GM21825 (cell line): ENCODE data around the gene TSPAN13.

Experiments used
- ATAC-seq: cut with Tn5 transposase; IDR thresholded peaks from one replicate; pipeline ENCODE4 v1.9.1; 2021; ENCODE audit warnings: mild to moderate bottlenecking, moderate library complexity; ENCODE audit not compliant: unreplicated experiment

TSPAN13 gene

GRCh38 chr7:16753102-16753931 is at the start of gene TSPAN13:
Gene TSPAN13, plus strand, starts transcription at chr7:16753755. Its CDS starts 213 bp downstream, at chr7:16753968.
- ATAC-seq: peak; percentile 80

GRCh38 chr7:16708511-16708910 is 45.0 kb upstream of the TSPAN13 start:
- ATAC-seq: no peak

GRCh38 chr7:16708980-16709379 is 44.6 kb upstream of the TSPAN13 start:
- ATAC-seq: no peak

- no peak for ATAC-seq
Measured at GRCh38 chr7:16710651-16711050, 42.9 kb upstream of the TSPAN13 start.

GRCh38 chr7:16711730-16712129 is 41.8 kb upstream of the TSPAN13 start:
- ATAC-seq: no peak

GRCh38 chr7:16712916-16713315 is 40.6 kb upstream of the TSPAN13 start:
- ATAC-seq: no peak

GRCh38 chr7:16715928-16716327 is 37.6 kb upstream of the TSPAN13 start:
- ATAC-seq: no peak

GRCh38 chr7:16718111-16718656 is 35.4 kb upstream of the TSPAN13 start:
- no peak for ATAC-seq

- ATAC-seq: no peak
Measured at GRCh38 chr7:16719699-16720098, 33.9 kb upstream of the TSPAN13 start.

- ATAC-seq: no peak
Measured at GRCh38 chr7:16721541-16721940, 32.0 kb upstream of the TSPAN13 start.

GRCh38 chr7:16724344-16724743 is 29.2 kb upstream of the TSPAN13 start:
- no peak for ATAC-seq

- ATAC-seq: no peak
Measured at GRCh38 chr7:16726189-16726588, 27.4 kb upstream of the TSPAN13 start.

- no peak for ATAC-seq
Measured at GRCh38 chr7:16727736-16728135, 25.8 kb upstream of the TSPAN13 start.

GRCh38 chr7:16728811-16729210 is 24.7 kb upstream of the TSPAN13 start:
- no peak for ATAC-seq

- no peak for ATAC-seq
Measured at GRCh38 chr7:16729541-16729940, 24.0 kb upstream of the TSPAN13 start.

GRCh38 chr7:16730937-16731336 is 22.6 kb upstream of the TSPAN13 start:
- ATAC-seq: no peak

GRCh38 chr7:16732828-16733227 is 20.7 kb upstream of the TSPAN13 start:
- no peak for ATAC-seq

GRCh38 chr7:16734148-16734726 is 19.3 kb upstream of the TSPAN13 start:
- no peak for ATAC-seq

- ATAC-seq: no peak
Measured at GRCh38 chr7:16735020-16735419, 18.5 kb upstream of the TSPAN13 start.

- no peak for ATAC-seq
Measured at GRCh38 chr7:16738011-16738688, 15.4 kb upstream of the TSPAN13 start.

GRCh38 chr7:16739863-16740622 is 13.5 kb upstream of the TSPAN13 start:
- ATAC-seq: no peak
